HUES48 (cell line): Measurements from ENCODE around the gene GTPBP2.
"Not testable (repeated sequence)": the region's sequence is repeated elsewhere in the genome, so short reads cannot be mapped to it uniquely, and the experiment has no call there.

Source experiments
- H3K27ac ChIP-seq: one replicate; pipeline ENCODE4 v1.7.0; 2013; ENCODE audit warnings: low read depth, low read length, inconsistent platforms
- H3K27me3 ChIP-seq: 2 replicates; pipeline ENCODE4 v1.6.1; 2013; ENCODE audit warnings: mild to moderate bottlenecking, low read length; ENCODE audit not compliant: control insufficient read depth, insufficient read depth
- H3K36me3 ChIP-seq: 2 replicates; pipeline ENCODE4 v1.6.1; 2013; ENCODE audit warnings: low read length; ENCODE audit not compliant: control insufficient read depth, insufficient read depth
- H3K4me1 ChIP-seq: 2 replicates; pipeline ENCODE4 v1.6.1; 2013; ENCODE audit warnings: mild to moderate bottlenecking, low read length; ENCODE audit not compliant: control insufficient read depth, insufficient read depth
- H3K4me3 ChIP-seq: 2 replicates; pipeline ENCODE4 v1.5.1; 2013; ENCODE audit warnings: mild to moderate bottlenecking, low read depth, low read length
- H3K9ac ChIP-seq: 2 replicates; pipeline ENCODE4 v1.6.1; 2013; ENCODE audit warnings: mild to moderate bottlenecking, low read depth, low read length, moderate library complexity
- H3K9me3 ChIP-seq: 2 replicates; pipeline ENCODE4 v1.6.1; 2013; ENCODE audit warnings: low read length; ENCODE audit not compliant: control insufficient read depth, insufficient read depth

The GTPBP2 gene

GRCh38 chr6:43670623-43670986 is 41.5 kb upstream of the GTPBP2 start:
- H3K27me3 ChIP-seq = no peaks in the 10 kb centered on the region
- H3K27ac ChIP-seq = no peak overlapping the region
- H3K9ac ChIP-seq = no peak overlapping the region
- peaks cover 27% of the 10 kb centered on the region for H3K4me1 ChIP-seq
- H3K4me3 ChIP-seq = no peak overlapping the region
- peaks cover 49% of the 10 kb centered on the region for H3K36me3 ChIP-seq
- no peaks in the 10 kb centered on the region for H3K9me3 ChIP-seq

- peaks cover 43% of the 10 kb centered on the region for H3K36me3 ChIP-seq
- no peak overlapping the region for H3K9ac ChIP-seq
- H3K4me3 ChIP-seq = no peak overlapping the region
- peaks cover 27% of the 10 kb centered on the region for H3K4me1 ChIP-seq
- no peaks in the 10 kb centered on the region for H3K27me3 ChIP-seq
- H3K9me3 ChIP-seq = no peaks in the 10 kb centered on the region
- no peak overlapping the region for H3K27ac ChIP-seq
Measured at GRCh38 chr6:43669922-43670622, 41.0 kb upstream of the GTPBP2 start.

GRCh38 chr6:43669050-43669921 is 40.2 kb upstream of the GTPBP2 start:
- H3K36me3 ChIP-seq = peaks cover 35% of the 10 kb centered on the region
- H3K9me3 ChIP-seq = no peaks in the 10 kb centered on the region
- no peak overlapping the region for H3K9ac ChIP-seq
- peaks cover 27% of the 10 kb centered on the region for H3K4me1 ChIP-seq
- peak overlapping the region; percentile 42 for H3K27ac ChIP-seq
- H3K27me3 ChIP-seq = no peaks in the 10 kb centered on the region
- H3K4me3 ChIP-seq = no peak overlapping the region

- Histone ChIP-seq H3K36me3 (peaks cover 26% of the 10 kb centered on the region), H3K27me3 (no peaks in the 10 kb centered on the region), H3K4me1 (peaks cover 27% of the 10 kb centered on the region), H3K9ac (no peak overlapping the region), H3K9me3 (no peaks in the 10 kb centered on the region), H3K4me3 (peak overlapping the region; percentile 24; the same call in 1 of the 2 replicates), H3K27ac (peak overlapping the region; percentile 42)
Measured at GRCh38 chr6:43668151-43669028, 39.3 kb upstream of the GTPBP2 start.

- peaks cover 27% of the 10 kb centered on the region for H3K4me1 ChIP-seq
- no peaks in the 10 kb centered on the region for H3K27me3 ChIP-seq
- H3K9me3 ChIP-seq = no peaks in the 10 kb centered on the region
- peak overlapping the region; percentile 33; the same call in 1 of the 2 replicates for H3K4me3 ChIP-seq
- H3K9ac ChIP-seq = no peak overlapping the region
- peak overlapping the region; percentile 36 for H3K27ac ChIP-seq
- peaks cover 19% of the 10 kb centered on the region for H3K36me3 ChIP-seq
Measured at GRCh38 chr6:43667245-43668150, 38.4 kb upstream of the GTPBP2 start.

- H3K36me3 ChIP-seq = peaks cover 8% of the 10 kb centered on the region
- no peak overlapping the region for H3K9ac ChIP-seq
- no peak overlapping the region for H3K4me3 ChIP-seq
- H3K4me1 ChIP-seq = peaks cover 27% of the 10 kb centered on the region
- H3K27ac ChIP-seq = no peak overlapping the region
- no peaks in the 10 kb centered on the region for H3K27me3 ChIP-seq
- no peaks in the 10 kb centered on the region for H3K9me3 ChIP-seq
Measured at GRCh38 chr6:43666196-43666920, 37.3 kb upstream of the GTPBP2 start.

- H3K27me3 ChIP-seq = no peaks in the 10 kb centered on the region
- H3K9me3 ChIP-seq = 0 out of 2 replicates have a peak, but pooled peaks cover 2% of the 10 kb centered on the region
- no peaks in the 10 kb centered on the region for H3K36me3 ChIP-seq
- no peak overlapping the region for H3K27ac ChIP-seq
- no peak overlapping the region for H3K9ac ChIP-seq
- H3K4me3 ChIP-seq = no peak overlapping the region
- H3K4me1 ChIP-seq = peaks cover 27% of the 10 kb centered on the region
Measured at GRCh38 chr6:43665376-43665775, 36.3 kb upstream of the GTPBP2 start.

- not testable (repeated sequence) for H3K9me3 ChIP-seq, H3K36me3 ChIP-seq, H3K27ac ChIP-seq, H3K27me3 ChIP-seq, H3K4me3 ChIP-seq, H3K4me1 ChIP-seq, H3K9ac ChIP-seq
Measured at GRCh38 chr6:43662948-43663347, 33.9 kb upstream of the GTPBP2 start.

- H3K9ac ChIP-seq = no peak overlapping the region
- no peaks in the 10 kb centered on the region for H3K27me3 ChIP-seq
- H3K4me3 ChIP-seq = no peak overlapping the region
- H3K9me3 ChIP-seq = 0 out of 2 replicates have a peak, but pooled peaks cover 2% of the 10 kb centered on the region
- H3K27ac ChIP-seq = no peak overlapping the region
- no peaks in the 10 kb centered on the region for H3K36me3 ChIP-seq
- H3K4me1 ChIP-seq = 0 out of 2 replicates have a peak, but pooled peaks cover 8% of the 10 kb centered on the region
Measured at GRCh38 chr6:43658161-43658560, 29.1 kb upstream of the GTPBP2 start.
